ENCODE data around the gene SOD1.

DNA sequence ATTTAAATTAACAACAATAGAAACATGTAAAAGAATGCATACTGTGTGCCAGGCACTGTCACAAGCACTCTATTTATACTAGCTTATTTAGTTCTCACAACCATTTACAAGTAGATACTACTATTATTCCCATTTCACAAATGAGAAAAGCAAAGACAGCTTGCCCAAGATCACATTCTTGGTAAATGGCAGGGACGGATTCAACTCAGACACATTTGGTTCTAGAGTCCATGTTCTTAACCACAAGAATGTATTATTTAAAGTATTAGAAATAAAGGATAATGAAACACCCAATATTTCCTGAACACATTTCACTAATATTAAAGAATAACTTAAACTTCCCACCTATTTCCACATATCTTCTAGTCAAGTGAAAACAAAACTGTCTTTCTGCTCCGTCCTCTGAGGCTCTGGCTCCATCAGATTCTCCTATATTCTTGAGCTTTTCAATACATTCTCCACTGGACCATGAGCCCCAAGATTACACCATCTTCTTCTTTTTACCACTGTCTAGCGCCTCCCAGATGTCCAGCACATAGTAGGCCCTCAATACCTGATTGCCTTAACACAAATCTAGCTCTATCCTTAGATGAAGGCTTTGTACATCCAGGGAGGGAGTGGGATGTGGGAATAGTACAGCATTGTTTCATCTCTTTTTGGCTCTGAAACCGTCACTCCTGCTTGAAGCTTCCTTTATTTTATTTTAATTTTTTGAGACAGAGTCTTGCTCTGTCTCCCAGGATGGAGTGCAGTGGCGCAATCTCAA, 29.3 kb downstream of the SOD1 start:
- no peak for TF ChIP-seq ELF4 (IDR thresholded peaks at IDR 0.05)
- no peak for TF ChIP-seq ARNT (IDR thresholded peaks at IDR 0.05)
- no peak for TF ChIP-seq BHLHE40 (IDR thresholded peaks at IDR 0.05; ENCODE audit: borderline replicate concordance)
- TF ChIP-seq NFRKB (IDR thresholded peaks at IDR 0.05): no peak
- no peak for TF ChIP-seq SP1 (IDR thresholded peaks at IDR 0.05)
- no peak for TF ChIP-seq FOXK2 (IDR thresholded peaks at IDR 0.05)
- TF ChIP-seq L3MBTL2 (conservative IDR thresholded peaks at IDR 0.05): no peak
- no peak for TF ChIP-seq ZNF384 (IDR thresholded peaks at IDR 0.05)
- no peak for TF ChIP-seq TARDBP (IDR thresholded peaks at IDR 0.05)
- no peak for TF ChIP-seq FOXM1 (IDR thresholded peaks at IDR 0.05; ENCODE audit: borderline replicate concordance)
- TF ChIP-seq FOXA1 (IDR thresholded peaks at IDR 0.05): no peak

All from HEK293T (cell line).